ENCODE results near the gene AIFM2. TPM values are rescaled to one million over a fixed set of nuclear protein-coding genes. Genes with fewer than 3 reads are reported as not detected.

The AIFM2 gene
- total and polyA plus RNA-seq, 10 of the 15 experiments (the other 5 are each of a cell fraction or from before 2014, with no cell fraction given) = 4.5 to 30.8 (median 15.6) TPM

DNA sequence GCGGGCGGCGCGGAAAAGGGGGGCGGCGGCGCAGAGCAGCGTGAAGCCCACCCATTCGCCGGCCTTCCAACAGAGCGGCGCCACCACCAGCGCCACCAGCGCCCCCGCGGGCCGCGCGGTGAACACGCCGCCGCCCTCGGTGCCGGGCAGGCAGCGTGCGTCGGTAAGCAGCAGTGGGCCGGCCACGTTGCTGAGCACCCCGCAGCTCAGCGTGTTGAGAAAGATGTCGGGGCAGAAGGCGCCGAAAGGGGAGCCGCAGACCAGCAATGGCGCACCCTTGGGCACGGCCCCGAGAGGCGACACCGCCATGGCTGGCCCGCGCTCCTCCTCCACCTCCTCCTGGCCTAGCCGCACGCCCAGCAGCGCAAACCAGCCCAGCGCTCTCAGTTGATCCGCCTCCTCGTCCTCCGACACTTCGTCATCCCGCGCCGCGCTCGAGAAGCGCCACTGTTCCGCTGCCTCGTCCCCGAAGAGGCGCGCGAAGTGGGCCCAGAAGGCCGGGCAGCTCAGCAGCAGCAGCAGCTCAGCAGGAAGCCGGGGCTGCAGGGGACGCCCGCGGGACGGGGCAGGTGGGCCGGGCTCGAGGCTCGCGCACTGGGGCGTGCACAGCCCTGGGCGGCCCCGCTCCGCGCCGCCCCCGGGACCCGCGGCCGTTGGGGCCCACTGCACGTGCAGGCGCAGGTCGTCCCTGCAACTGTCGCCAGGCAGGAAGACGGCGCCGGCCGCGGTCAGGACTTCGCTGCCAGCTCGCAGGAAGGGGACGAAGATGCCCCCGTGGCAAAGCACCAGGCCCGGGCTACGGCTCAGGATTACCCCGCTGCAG, 13.3 kb upstream of the AIFM2 start:
- Histone ChIP-seq H3K4me2 (ENCODE audit: control insufficient read depth, insufficient read depth) (peak overlapping the region; percentile 70), H3K4me3 (peak overlapping the region; percentile 88), H3K9me3 (replicated peaks; ENCODE audit: control insufficient read depth, insufficient read depth, low read length) (no peaks in the 10 kb centered on the region), H3K36me3 (ENCODE audit: control insufficient read depth in 2 of 2, insufficient read depth in 2 of 2, low read length in 1 of 2) (peaks cover 0 to 1% of the 10 kb centered on the region in 2 experiments; a peak in 3 of 4 replicates), H4K20me1 (ENCODE audit: control insufficient read depth, insufficient read depth) (no peaks in the 10 kb centered on the region; the same call in none of the 2 replicates), H3K4me1 (ENCODE audit: control insufficient read depth, insufficient read depth, low read length) (peaks cover 3% of the 10 kb centered on the region; the same call in 1 of the 2 replicates), H3K79me2 (ENCODE audit: control insufficient read depth, insufficient read depth, low read length) (peaks cover 23% of the 10 kb centered on the region), H3K9ac (ENCODE audit: control insufficient read depth, insufficient read depth, low read length) (peak overlapping the region; percentile 87), H3K27me3 (replicated peaks in 1 of 2; ENCODE audit: control insufficient read depth in 2 of 2, insufficient read depth in 2 of 2, low read length in 1 of 2) (no peaks in the 10 kb centered on the region), H2AFZ (ENCODE audit: control insufficient read depth, low read depth, low read length) (peak overlapping the region; percentile 85), H3K27ac (ENCODE audit: control insufficient read depth, insufficient read depth) (peak overlapping the region; percentile 85)
- WGBS (ENCODE audit: insufficient coverage, insufficient replicate concordance, low lambda C conversion rate, missing lambda C conversion rate) = under 1% methylated on average over 89 of the region's 98 CpGs
- POLR2A ChIA-PET = interaction anchor here (0.6 to 2.6 kb wide), 12 partner anchors 12 to 259 kb away, joined by 3 to 45 read pairs (median 8); partner anchors contain the start of genes EIF4EBP2, PPA1 and SAR1A
- CTCF ChIA-PET = interaction anchor here (0.5 to 8.4 kb wide), 67 partner anchors 8 to 443 kb away, joined by 3 to 173 read pairs (median 5); partner anchors contain the start of genes AIFM2, EIF4EBP2 and SAR1A
- in situ Hi-C loops (cut with MboI) = no loop called here
- intact Hi-C loops (cut with micrococcal nuclease; ENCODE audit: unreplicated experiment) = loop anchor here (1.0 to 2.0 kb wide), 2 partner anchors 29 to 62 kb away; no protein-coding TSS in a partner anchor
- no peak for FAIRE-seq
- ATAC-seq = peak; percentile 81
- SMC1A ChIA-PET (ENCODE audit: uncharacterized antibody, unreplicated experiment) = interaction anchor here (0.6 to 3.6 kb wide), 35 partner anchors 9 to 1987 kb away, joined by 3 to 42 read pairs (median 4); partner anchors contain the start of gene SAR1A
- DNase-seq (ENCODE audit: low read depth, low spot score) = no peak
- RAD21 ChIA-PET (ENCODE audit: unreplicated experiment) = interaction anchor here (0.6 to 3.3 kb wide), 45 partner anchors 10 to 828 kb away, joined by 3 to 46 read pairs (median 4); partner anchors contain the start of genes AIFM2, PPA1 and SAR1A
- BruUV-seq (replicated peaks) = no TSS peak
- TF ChIP-seq NFYA (IDR thresholded peaks at IDR 0.05; ENCODE audit: borderline replicate concordance, low read depth, low read length) (no peak), SPI1 (IDR thresholded peaks at IDR 0.05; ENCODE audit: borderline replicate concordance, insufficient read depth, low read depth, low read length) (no peak), SMAD1 (IDR thresholded peaks at IDR 0.05; ENCODE audit: low read depth, partially characterized antibody) (no peak), ESRRA (IDR thresholded peaks at IDR 0.05; ENCODE audit: low read length) (no peak), TAF1 (IDR thresholded peaks at IDR 0.05; ENCODE audit: borderline replicate concordance, low read depth, low read length) (no peak), HDAC6 (IDR thresholded peaks at IDR 0.05; ENCODE audit: unreplicated experiment) (no peak), CBX3 (IDR thresholded peaks at IDR 0.05; ENCODE audit: borderline replicate concordance, low read depth) (no peak), HCFC1 (IDR thresholded peaks at IDR 0.05; ENCODE audit: low read length) (no peak; the same call in 1 of the 2 replicates), ZBTB33 (IDR thresholded peaks at IDR 0.05) (no peak), CBX5 (IDR thresholded peaks at IDR 0.05; ENCODE audit: low read depth) (no peak), RFX5 (IDR thresholded peaks at IDR 0.05; ENCODE audit: low read depth, low read length) (no peak), NFIC (IDR thresholded peaks at IDR 0.05; ENCODE audit: low read depth, low read length) (no peak), ATF7 (IDR thresholded peaks at IDR 0.05; ENCODE audit: low read depth) (no peak), ETV6 (conservative IDR thresholded peaks at IDR 0.05 in 1 of 2, IDR thresholded peaks at IDR 0.05 in 1 of 2; ENCODE audit: borderline replicate concordance in 1 of 2, low read depth in 1 of 2) (no peak)
- TF ChIP-seq, protein P1, sequence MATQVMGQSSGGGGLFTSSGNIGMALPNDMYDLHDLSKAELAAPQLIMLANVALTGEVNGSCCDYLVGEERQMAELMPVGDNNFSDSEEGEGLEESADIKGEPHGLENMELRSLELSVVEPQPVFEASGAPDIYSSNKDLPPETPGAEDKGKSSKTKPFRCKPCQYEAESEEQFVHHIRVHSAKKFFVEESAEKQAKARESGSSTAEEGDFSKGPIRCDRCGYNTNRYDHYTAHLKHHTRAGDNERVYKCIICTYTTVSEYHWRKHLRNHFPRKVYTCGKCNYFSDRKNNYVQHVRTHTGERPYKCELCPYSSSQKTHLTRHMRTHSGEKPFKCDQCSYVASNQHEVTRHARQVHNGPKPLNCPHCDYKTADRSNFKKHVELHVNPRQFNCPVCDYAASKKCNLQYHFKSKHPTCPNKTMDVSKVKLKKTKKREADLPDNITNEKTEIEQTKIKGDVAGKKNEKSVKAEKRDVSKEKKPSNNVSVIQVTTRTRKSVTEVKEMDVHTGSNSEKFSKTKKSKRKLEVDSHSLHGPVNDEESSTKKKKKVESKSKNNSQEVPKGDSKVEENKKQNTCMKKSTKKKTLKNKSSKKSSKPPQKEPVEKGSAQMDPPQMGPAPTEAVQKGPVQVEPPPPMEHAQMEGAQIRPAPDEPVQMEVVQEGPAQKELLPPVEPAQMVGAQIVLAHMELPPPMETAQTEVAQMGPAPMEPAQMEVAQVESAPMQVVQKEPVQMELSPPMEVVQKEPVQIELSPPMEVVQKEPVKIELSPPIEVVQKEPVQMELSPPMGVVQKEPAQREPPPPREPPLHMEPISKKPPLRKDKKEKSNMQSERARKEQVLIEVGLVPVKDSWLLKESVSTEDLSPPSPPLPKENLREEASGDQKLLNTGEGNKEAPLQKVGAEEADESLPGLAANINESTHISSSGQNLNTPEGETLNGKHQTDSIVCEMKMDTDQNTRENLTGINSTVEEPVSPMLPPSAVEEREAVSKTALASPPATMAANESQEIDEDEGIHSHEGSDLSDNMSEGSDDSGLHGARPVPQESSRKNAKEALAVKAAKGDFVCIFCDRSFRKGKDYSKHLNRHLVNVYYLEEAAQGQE (IDR thresholded peaks at IDR 0.05; ENCODE audit: low read depth, low read length) = no peak

Data from GM12878 (cell line).